ENCODE measurements around the gene CXXC4.
A peak's percentile ranks its signal among the peaks of the same experiment; 100 is the strongest.

The CXXC4 gene

DNA sequence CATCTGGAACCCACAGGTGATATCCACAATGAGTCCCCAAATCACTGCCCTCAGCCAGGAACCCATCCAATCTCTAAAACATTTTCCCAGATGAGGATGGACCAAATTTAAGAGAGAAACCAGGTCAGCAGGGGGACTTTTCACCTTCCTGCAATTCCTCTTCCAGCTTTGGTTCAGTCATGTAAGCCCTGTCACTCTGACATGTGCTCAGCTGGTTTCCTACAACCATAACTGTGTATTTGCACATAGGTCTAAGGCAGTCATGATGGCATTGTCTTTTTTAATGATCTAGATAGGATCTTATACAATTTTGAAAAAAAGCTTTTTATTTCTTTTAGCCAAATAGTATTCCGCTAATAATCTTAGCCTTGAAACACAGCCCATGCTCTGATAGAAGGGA is 6.5 kb downstream of the CXXC4 start:
- DNase-seq, result no peak

DNA sequence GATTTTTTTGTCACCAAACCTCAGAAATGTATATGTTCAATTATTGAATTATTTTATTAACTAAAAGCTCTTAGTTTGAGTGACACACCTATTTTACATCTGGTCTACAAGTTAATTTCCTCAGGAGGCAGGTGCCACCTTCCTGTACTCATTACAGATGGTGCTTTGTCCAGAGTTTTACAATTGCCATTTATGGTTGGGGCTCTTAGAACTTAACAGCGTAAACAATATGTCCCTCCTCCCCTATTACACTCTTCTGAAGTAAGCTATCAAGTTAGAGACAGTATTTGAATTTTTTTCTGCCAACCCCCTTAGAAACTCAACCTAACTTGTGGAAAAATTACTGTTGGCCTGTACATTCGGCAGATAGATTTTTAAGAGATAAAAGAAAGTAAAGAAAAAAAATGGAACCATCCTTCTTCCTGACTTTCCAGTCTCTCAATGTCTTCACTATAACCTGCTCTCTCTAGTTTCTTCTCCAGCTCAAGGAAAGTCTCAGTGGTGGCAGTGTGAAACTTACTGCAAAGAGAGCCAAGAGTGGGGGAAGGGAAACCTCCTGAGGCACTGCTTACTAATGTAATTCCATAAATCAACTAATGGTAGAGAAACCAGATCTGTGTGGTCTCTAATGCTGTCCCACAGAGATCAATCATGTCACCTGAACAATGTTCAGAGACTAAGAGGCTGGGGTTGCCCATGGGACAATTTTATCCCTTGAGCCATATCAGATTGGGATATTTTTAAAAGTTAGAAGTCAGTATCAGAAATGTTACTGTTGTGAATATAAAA is 7.8 kb downstream of the CXXC4 start:
- peak; percentile 48 for DNase-seq

DNA sequence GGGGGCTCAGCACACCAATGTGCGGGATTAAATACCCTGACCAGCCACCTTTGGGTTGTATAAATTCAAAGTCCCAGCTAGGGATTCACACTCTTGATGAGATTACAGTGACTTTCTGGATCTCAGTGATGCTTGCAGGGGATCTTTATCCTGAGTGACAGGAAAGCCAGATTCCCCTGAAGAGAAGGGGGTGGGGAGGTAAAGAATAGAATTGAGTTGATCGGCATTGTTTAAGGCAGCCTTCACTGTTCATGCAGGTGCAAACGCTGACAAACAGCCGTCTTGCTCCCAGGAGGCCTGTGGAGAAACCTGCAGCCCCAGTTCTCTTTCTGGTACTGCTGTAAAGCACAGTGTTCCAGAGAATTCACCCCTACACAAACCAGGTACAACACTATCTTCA is 19.0 kb downstream of the CXXC4 start:
- no peak for DNase-seq

DNA sequence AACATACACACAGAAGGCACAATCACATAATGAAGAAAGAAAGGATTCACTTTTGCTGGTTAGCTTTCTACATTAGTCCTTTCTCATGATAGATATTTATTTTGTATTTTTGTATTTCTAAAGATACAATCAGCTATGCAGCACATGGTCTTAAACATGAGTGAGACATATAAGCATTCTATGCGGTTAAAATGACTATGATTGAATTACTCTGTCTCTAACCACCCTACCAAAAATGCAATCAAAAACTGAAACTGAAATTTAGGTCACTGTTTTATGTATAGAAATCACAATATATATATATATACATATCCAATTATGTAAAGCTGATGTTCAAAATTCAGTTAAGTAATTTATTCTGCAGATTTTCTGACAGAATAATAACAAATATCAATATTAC is 21.9 kb downstream of the CXXC4 start:
- DNase-seq, result no peak

DNA sequence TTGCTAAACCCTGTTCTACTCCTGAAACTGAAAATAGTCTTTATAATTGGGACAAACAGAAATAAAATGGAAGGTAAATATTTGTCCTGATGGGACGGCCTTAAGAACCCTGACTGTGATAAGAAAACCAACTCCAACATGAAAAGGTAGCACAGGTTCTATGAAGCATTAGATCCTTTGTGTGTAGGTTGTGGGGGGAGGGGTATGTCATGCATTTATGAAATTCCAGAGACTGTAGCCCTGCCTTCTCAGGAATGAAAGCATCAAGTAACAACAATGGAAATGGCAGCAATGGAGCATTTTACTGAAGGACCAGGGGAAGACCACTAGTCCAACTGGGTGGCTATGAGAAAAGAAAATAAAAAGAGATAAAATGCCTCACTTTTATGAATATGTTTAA is 23.9 kb downstream of the CXXC4 start:
- DNase-seq, result no peak

DNA sequence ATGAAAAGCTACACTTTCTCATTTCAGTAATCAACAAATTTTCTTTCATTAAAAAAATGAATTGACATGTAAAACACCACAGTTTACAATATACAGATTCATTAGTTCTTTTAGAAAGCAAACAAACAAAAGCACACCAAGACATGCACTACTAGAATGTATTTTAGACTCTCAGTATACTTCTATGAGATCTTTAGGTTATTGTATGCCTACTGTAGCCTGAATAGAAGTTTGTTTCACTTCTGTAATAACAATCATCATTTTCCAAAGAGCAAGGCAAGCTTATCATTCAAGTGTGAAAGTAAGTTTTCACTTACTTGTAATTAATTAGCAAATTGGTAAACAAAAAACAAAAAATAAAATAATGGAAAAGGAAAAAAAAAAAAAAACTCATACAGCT is 24.9 kb downstream of the CXXC4 start:
- no peak for DNase-seq

DNA sequence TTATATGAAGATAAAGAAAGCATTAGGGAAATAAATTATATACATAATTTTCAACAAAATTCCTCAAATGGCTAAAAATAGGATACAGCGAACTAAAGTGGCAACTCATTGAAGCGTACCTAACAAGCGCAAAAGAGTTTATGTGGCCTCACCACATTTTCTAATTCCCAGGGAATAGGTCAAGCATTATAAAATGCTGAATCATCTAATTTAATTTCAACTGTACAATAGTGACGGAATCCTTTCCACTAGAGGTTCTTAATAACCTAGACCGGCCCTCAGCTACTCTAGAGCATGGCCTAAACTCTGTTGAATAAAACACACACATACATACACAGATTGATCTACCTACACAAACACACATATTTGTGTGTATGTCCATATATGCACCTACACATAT is 29.1 kb downstream of the CXXC4 start:
- no peak for DNase-seq

DNA sequence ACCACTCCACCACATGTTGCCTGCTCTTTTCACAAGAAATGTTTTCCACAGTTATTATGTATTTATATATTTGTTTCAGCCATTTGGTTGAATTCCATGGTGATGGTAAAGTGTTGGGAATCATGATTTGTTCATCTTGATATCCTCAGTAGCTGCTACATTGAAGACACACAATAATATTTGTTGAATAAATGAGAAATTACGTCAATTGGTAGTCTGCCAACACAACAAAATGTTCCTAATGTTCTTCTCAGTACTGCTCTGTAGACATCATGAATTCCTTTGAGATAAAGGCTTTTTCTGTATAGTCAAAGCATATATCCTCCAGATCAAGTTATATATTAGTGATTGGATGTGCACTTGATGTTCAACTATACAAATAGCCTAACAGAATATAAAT is 29.5 kb downstream of the CXXC4 start:
- DNase-seq, result no peak

DNA sequence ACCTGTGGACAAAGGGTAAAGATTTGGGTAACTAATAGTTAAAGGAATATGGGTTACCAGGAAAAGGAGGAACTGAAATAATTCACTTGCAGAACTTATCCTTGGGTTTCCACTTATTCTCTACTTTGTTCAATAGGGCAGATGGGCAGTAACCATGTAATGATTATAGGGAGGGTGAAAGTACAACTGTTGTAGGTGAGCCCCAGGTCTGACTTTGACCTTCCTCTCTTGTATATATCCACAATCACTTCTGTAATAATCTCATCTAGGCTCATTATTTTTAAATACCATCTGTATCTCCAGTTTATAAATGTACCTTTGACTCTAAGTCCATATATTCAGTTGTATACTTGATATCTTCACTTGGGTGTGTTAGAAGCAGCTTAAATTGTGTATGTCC is 32.1 kb downstream of the CXXC4 start:
- DNase-seq, result no peak

DNA sequence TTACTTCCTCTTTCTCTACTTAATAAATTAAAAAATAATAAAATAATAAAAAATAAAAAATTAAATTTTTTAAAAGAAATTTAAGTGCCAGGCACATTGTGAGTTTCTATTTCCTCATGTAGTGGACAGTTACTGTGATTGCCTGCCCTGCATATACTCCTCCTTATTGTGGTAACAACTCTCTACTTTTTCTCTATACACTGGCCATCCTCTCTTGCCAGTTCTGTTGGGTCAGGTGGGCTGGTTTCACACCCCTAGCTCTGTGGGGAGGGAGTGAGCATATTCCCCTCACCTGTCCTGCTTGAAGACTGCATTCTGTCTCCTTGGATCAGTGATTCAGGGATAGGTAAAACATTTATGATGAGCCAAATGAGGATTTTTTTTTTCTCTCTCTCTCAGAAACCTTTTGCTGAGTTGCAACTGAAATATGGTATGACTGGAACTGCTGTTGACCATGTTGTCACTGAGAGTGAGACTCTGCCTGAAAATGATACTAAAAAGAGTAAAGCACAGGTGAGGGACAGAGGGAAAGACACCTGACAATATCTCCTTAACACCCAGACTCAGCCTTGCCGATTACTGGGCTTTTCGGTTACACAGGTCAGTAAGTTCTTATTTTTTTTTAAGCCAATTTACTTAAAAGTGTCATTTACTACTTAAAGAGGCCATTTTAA is 37.2 kb downstream of the CXXC4 start:
- DNase-seq, result no peak

DNA sequence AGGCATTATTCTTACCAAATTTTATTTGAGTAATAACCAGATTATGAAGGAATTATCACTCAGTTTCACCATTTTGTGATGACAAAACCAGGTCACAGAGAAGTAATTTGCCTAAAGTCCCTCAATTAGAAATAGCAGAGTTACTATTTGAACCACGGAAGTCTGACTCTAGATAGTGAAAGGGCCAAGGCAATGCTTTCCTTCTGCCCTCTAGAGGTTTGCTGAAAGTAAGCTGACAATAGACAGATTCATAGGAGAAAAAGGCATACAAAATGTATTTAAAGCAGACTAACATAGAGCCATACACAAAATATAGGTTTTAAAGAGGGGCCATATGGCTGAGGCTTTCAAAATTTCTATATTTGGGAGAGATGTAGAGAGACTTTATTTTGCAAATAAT is 43.1 kb downstream of the CXXC4 start:
- DNase-seq, result no peak

DNA sequence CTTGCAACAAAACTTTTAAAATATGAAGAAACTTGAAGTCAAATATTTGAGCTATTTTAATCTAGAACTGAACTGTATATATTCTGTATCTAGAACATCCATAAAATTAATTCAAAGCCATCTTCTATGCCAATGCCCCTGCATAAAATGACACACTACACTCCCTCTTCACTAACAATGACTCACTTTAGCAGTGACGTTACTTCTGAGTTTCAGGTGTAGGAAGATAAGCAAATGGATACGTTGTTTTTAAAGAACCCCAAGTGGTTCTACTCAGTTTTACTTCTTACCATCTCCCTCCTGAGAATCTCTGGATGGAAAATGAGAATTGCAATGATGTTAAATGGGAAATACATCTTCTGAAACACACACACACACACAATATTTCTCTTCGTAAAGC is 45.2 kb downstream of the CXXC4 start:
- no peak for DNase-seq

DNA sequence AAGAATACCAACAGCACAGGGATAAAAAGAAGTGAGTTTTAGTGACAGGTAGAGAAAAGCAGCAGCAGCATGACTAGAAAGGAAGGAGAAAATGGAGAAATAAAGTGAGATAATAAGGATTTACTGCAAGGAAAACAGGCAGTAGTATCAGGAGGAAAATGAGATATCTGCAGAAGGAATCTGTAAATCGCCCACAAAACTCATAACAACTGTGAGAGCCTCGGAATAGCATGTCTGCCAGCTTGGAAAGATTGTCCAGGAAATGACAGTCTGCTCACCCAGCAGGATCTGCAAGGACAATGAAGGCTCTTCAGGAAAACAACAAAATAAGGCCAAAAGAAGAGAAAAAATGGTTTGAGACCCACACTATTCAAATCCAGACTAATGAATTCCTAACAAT is 47.4 kb downstream of the CXXC4 start:
- no peak for DNase-seq

DNA sequence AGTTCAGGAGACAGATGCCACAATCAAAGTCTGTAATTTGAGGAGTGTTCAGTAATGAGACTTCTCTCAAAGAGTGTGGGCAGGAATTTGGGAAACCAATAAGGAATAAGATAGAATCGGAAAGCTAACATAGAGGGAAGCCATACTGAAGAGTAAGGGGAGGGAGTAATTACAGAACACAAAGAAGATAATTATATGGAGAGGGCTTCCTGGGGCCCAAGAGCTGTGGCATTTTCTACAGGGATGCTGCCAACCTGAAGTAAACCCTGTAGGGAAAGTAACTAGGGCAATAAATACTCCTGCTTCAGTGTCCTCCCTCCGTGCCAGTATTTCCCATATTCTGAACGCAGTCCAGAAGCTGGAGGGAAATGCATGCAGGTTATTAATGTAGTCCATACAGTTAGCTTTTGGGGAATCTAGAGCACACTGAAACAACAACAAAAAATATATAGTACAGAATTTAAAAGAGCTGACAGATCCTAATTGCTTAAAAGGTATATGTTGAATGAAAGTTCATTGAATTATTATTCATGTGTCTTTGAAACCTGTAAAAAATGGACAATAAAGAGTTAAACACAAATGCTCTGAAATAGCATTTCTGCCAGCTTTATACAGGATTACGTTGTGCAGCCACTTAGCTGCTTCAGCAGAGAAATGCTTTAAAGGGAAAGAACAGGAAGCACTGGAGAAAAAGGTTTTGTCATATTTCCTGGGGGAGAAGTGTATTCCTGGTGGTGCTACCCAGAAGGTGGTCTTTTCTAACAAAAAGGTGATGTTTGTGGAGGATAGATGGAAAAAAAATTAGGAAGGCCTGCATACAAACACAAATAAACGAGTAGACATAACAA is 48.0 kb downstream of the CXXC4 start:
- no peak for DNase-seq

DNA sequence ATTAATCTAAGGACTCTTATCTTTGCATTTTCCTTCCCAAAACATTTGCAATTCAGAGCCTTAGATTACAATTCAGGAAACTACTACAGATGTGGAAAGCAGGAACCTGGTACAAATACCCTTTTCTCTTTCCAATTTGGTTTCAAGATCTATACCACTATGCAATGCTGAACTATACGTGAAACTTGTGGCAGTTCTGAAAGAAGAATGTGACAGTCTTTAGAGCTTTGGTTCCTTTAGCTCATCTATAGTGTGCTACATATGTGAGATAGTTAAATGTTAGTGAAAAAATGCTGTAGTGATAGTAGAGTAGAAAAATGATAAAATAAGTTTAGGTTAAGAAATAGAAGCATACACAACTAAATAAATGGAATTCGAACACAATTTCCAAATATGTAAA is 50.0 kb downstream of the CXXC4 start:
- no peak for DNase-seq

DNA sequence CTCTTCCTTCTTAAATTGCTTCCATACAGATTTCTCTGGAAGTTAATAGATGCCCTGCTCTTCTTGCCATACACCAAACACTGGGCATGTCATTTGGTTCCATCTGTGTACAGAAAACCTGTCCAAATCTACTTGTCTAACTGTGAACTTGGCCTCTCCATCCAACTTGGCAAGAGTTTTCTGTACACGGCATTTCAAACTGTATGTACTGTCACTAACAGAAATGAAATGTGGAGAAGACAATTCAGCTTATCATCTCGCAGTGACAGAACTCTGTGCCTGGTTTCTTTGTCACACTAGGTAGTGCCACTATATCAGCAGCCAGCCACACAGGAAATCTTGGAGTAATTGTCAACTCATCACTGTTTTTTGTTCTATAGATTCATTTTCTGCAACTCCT is 58.2 kb downstream of the CXXC4 start:
- DNase-seq, result no peak

DNA sequence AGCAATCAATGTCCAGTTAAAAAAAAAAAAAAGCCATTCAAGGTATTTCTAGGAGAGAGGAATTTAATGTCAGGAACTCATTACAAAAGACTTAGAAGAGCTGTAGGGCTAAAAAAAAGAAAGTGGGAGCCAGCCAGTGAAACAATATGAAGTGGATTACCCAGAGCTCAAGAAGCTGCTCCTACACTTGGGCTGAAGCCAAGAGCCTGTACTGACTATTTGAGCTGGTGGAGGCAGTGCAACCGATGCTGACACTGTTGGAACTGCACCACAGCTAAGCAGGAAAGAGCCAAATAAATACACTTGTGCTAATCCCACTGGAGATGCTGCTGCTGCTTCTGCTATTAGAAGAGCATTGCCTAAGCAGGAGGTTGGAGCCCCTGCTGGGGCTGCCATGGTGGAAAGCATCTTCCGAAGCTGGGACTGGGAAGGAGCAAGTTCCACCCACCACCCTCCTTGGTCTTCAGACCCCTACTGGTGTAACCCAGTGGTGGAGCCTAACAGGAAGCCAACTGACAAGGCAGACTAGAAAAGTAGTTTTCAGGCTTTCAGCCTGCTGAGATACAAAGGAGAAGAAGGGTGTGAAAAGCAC is 65.4 kb downstream of the CXXC4 start:
- no peak for DNase-seq

DNA sequence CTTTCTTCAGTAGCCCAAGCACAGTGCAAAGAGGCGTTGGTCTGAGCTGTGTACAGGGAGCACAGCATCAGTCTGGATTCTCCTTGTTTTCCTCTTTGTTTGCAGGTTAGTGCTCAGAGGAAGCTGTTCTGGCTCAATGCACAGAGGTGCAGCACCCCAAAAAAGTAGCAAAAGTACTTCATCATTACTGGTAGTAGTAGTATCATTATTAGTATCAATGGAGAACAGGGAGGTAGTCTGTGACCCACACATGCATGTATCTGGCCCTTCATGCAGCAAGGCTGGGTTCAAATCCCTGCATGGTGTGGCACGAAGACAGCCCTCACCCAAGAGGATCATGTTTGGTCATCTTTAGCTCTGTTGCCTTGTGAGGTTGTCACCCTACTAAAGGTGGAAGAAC is 68.7 kb downstream of the CXXC4 start:
- no peak for DNase-seq

DNA sequence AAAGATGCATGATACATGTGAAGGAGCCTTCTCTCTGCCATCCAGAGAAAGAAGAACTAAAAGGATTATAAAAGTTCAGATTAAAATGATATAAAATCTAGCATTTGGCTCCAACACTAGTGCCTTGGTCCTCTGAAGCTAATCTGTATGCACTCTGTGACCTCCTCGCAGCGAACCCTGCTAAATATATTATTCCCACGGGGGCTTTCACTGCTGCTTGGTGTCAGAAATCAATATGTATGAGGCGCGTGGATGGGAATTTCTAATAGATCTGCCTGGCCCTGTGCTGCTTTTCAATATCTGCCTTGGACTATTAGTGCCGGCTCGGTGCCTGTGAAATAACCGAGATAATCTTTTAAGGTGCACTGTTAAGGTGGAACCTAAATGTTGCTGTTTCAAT is 69.7 kb downstream of the CXXC4 start:
- DNase-seq, result no peak

DNA sequence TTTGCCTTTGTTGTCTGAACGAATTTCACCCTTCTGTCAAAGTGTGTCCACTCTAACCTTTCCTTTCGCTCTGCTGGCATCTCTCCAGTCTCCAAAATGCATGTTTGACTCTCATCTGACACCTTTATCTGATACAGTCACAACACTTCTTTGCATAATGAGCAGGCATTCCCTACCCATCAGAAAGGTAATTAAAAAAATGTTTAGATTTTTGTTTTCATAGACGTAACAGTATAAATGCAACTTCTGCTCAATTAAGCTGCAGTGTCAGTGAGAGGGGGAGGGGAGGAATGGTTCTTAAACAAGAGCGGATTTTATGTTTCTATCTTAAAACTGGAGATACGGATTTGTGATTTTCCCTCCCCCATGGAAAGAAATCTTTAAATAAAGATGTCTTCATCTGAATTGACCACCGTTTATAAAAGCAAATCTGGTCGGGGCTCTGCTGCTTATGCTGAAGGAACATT is 70.2 kb downstream of the CXXC4 start:
- DNase-seq, result no peak

DNA sequence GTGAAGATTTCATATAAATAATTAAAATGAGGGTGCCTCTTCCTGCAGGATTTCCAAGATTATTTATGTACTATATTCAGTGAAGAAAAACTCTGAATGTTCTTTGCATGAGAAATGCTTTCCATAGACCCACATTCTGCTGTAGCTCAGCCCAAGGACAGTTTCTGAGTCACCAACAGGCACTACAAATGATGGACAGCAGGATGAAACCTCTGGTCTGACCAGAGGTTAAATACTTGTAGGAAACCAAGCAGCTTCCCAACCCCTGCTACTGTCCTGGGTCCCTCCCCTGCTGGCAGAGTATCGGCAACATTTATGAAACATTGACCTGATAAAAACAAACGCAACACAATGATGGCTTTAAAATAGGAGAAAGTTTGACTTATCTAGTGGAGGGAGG is 73.1 kb downstream of the CXXC4 start:
- no peak for DNase-seq

DNA sequence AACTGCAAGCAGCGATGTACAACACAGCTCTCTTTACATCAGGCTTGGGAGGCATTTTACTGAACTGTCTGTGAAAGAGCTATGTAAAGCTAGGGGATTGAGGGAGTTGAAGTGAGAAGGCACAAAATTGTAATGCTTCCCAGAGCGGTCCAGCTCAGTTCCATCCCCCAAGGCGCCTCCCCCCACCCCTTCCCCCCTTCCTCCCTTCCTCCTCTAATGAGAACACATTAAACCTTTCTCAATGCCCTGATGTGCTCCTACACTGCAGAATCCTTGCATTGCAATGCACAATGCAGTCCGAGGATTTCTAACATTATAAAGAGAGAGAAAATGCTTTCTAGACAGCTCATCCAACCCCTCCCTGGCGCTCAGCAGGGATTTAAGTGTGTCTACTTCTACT is 73.9 kb downstream of the CXXC4 start:
- DNase-seq, result no peak

Data from NCI-H1105 treated with DMSO at 0.1 percent for 48 hours (cell line).